Tibial nerve (tissue), 4 donors: ENCODE results near the gene KLC4. TPM values are rescaled to one million over a fixed set of nuclear protein-coding genes. Genes with fewer than 3 reads are reported as not detected.

Experiments used
- DNase-seq, 2 donors: peaks; one replicate each; pipeline ENCODE4 v3.0.0-alpha.2; 2019; ENCODE audit warnings: low spot score in 2 of 2
- H3K27ac ChIP-seq, 4 donors: fragments of 200-600 bp; sonication (generic) in 3 of 4; one replicate each; pipeline ENCODE4 v1.5.1; 2017 to 2019; ENCODE audit warnings: mild to moderate bottlenecking in 1 of 4
- H3K27me3 ChIP-seq, 2 donors: fragments of 200-600 bp; sonication (generic) in 1 of 2; one replicate each; pipeline versions ENCODE4 v1.5.1 to v1.6.0; 2017 to 2019
- H3K36me3 ChIP-seq, 3 donors: fragments of 200-600 bp; sonication (generic); one replicate each; pipeline ENCODE4 v1.5.1; 2018 to 2019
- H3K4me1 ChIP-seq, 4 donors: fragments of 200-600 bp; sonication (generic) in 3 of 4; one replicate each; pipeline ENCODE4 v1.5.1; 2017 to 2019
- H3K4me3 ChIP-seq, 4 donors: fragments of 200-600 bp; sonication (generic) in 3 of 4; one replicate each; pipeline ENCODE4 v1.5.1; 2017 to 2019; ENCODE audit warnings: mild to moderate bottlenecking in 1 of 4, moderate library complexity in 1 of 4
- H3K9me3 ChIP-seq, 4 donors: fragments of 200-600 bp; sonication (generic) in 3 of 4; one replicate each; pipeline ENCODE4 v1.5.1; 2017 to 2019
- EP300 ChIP-seq, 2 donors: sonication (generic); formaldehyde crosslinking; IDR thresholded peaks; one replicate each; pipeline ENCODE4 v1.6.1; 2017; ENCODE audit warnings: antibody characterized with exemption in 2 of 2, mild to moderate bottlenecking in 1 of 2
- POLR2A ChIP-seq, 2 donors: fragments of 450-650 bp; IDR thresholded peaks; one replicate each; pipeline ENCODE4 v1.6.1; 2017; ENCODE audit warnings: antibody characterized with exemption in 2 of 2, mild to moderate bottlenecking in 2 of 2, moderate library complexity in 2 of 2
- WGBS, 2 donors: methylation state at CpG; one replicate each; pipeline ENCODE4 v1.1.5; 2018; 5-methylcytosine and 5-hydroxymethylcytosine counted together
- total RNA-seq, 4 donors: library from RNA; depleted of rRNA; stranded (reverse); fragments of >200 nt; gene quantifications; one replicate each; pipeline ENCODE4 v1.1.0, GENCODE V29; 2016
- TF ChIP-seq, protein P1 (sequence below), 5 experiments: fragments of 200-600 bp in 3 of 5; fragments of 450-650 bp in 2 of 5; sonication (generic) in 3 of 5; IDR thresholded peaks; one replicate each; pipeline ENCODE4 v1.5.1; 2016 to 2019; ENCODE audit warnings: antibody characterized with exemption in 5 of 5, mild to moderate bottlenecking in 3 of 5, moderate library complexity in 2 of 5

KLC4 gene
- total RNA-seq, 4 donors from 2014 or later: 21.6 to 32.9 (median 23.8) TPM

DNA sequence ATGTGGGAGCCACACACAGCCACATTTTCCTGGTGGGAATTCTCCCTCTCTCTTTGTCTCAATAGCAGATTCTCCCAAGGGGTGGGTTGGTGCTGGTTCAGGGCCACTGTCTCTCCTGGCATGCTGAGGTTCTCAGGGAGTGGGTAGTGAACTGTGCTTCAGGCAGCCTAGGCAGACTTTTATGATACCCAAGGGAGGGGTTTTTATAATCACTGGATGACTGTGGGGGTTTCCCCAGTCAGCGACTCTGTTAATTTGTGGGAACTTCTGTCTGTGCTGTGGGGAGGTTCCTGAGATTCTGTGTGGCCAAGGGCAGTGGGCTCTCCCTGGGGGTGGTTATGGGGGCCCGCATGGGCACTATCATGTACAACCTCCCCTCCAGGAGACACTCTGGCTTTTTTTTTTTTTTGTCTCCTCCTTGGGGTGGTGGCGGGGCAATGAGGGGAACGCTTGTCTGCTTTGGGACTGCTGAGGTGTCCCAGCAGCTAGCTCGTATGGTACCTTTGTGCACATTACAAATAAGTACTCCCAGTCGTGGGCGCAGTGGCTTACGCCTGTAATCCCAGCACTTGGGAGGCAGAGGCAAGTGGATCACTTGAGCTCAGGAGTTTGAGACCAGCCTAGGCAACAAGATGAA lies 26.7 kb downstream of the KLC4 start:
- WGBS, 2 donors: 69 to 70% methylated on average over 8 of the region's 8 CpGs
- H3K27ac ChIP-seq: no peak overlapping the region
- no peak for TF ChIP-seq POLR2A (IDR thresholded peaks at IDR 0.05)
- TF ChIP-seq, protein P1, sequence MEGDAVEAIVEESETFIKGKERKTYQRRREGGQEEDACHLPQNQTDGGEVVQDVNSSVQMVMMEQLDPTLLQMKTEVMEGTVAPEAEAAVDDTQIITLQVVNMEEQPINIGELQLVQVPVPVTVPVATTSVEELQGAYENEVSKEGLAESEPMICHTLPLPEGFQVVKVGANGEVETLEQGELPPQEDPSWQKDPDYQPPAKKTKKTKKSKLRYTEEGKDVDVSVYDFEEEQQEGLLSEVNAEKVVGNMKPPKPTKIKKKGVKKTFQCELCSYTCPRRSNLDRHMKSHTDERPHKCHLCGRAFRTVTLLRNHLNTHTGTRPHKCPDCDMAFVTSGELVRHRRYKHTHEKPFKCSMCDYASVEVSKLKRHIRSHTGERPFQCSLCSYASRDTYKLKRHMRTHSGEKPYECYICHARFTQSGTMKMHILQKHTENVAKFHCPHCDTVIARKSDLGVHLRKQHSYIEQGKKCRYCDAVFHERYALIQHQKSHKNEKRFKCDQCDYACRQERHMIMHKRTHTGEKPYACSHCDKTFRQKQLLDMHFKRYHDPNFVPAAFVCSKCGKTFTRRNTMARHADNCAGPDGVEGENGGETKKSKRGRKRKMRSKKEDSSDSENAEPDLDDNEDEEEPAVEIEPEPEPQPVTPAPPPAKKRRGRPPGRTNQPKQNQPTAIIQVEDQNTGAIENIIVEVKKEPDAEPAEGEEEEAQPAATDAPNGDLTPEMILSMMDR (IDR thresholded peaks at IDR 0.05): no peak
- no peak for TF ChIP-seq EP300 (IDR thresholded peaks at IDR 0.05)
- H3K27me3 ChIP-seq: no peaks in the 10 kb centered on the region
- no peak overlapping the region for H3K4me3 ChIP-seq
- no peaks in the 10 kb centered on the region for H3K9me3 ChIP-seq
- no peak for DNase-seq
- no peaks in the 10 kb centered on the region for H3K36me3 ChIP-seq
- no peaks in the 10 kb centered on the region for H3K4me1 ChIP-seq

GRCh38 chr6:43088654-43089056 lies 29.2 kb downstream of the KLC4 start:
- no peak for DNase-seq
- no peak overlapping the region for H3K4me3 ChIP-seq
- H3K4me1 ChIP-seq: no peaks in the 10 kb centered on the region
- TF ChIP-seq POLR2A (IDR thresholded peaks at IDR 0.05): no peak
- no peak for TF ChIP-seq EP300 (IDR thresholded peaks at IDR 0.05)
- TF ChIP-seq, protein P1 (IDR thresholded peaks at IDR 0.05): no peak
- no peaks in the 10 kb centered on the region for H3K9me3 ChIP-seq
- no peak overlapping the region for H3K27ac ChIP-seq
- no peaks in the 10 kb centered on the region for H3K27me3 ChIP-seq
- 93% methylated on average over 4 of the region's 4 CpGs for WGBS, 2 donors
- H3K36me3 ChIP-seq: no peaks in the 10 kb centered on the region

- Histone ChIP-seq H3K4me1 (no peaks in the 10 kb centered on the region), H3K27me3 (no peaks in the 10 kb centered on the region), H3K4me3 (no peak overlapping the region), H3K9me3 (no peaks in the 10 kb centered on the region), H3K36me3 (no peaks in the 10 kb centered on the region), H3K27ac (no peak overlapping the region)
- DNase-seq: no peak
- TF ChIP-seq, protein P1 (IDR thresholded peaks at IDR 0.05): no peak
- TF ChIP-seq POLR2A (IDR thresholded peaks at IDR 0.05) (no peak), EP300 (IDR thresholded peaks at IDR 0.05) (no peak)
- 31 to 50% methylated on average over 4 of the region's 4 CpGs for WGBS, 2 donors
Observed at GRCh38 chr6:43089467-43089866, 30.0 kb downstream of the KLC4 start.

- no peaks in the 10 kb centered on the region for H3K4me1 ChIP-seq
- H3K9me3 ChIP-seq: no peaks in the 10 kb centered on the region
- H3K27me3 ChIP-seq: no peaks in the 10 kb centered on the region
- no peak for DNase-seq
- WGBS, 2 donors: 67 to 80% methylated on average over 8 of the region's 8 CpGs
- H3K27ac ChIP-seq: no peak overlapping the region
- no peak overlapping the region for H3K4me3 ChIP-seq
- TF ChIP-seq EP300 (IDR thresholded peaks at IDR 0.05) (no peak), POLR2A (IDR thresholded peaks at IDR 0.05) (no peak)
- TF ChIP-seq, protein P1 (IDR thresholded peaks at IDR 0.05): no peak
- no peaks in the 10 kb centered on the region for H3K36me3 ChIP-seq
Observed at GRCh38 chr6:43089874-43090558, 30.6 kb downstream of the KLC4 start.

- 64 to 72% methylated on average over 2 of the region's 2 CpGs for WGBS, 2 donors
- no peaks in the 10 kb centered on the region for H3K36me3 ChIP-seq
- H3K9me3 ChIP-seq: no peaks in the 10 kb centered on the region
- H3K27ac ChIP-seq: no peak overlapping the region
- H3K4me1 ChIP-seq: no peaks in the 10 kb centered on the region
- DNase-seq: no peak
- no peak overlapping the region for H3K4me3 ChIP-seq
- no peaks in the 10 kb centered on the region for H3K27me3 ChIP-seq
- TF ChIP-seq, protein P1 (IDR thresholded peaks at IDR 0.05): no peak
- no peak for TF ChIP-seq POLR2A (IDR thresholded peaks at IDR 0.05)
- TF ChIP-seq EP300 (IDR thresholded peaks at IDR 0.05): no peak
Observed at GRCh38 chr6:43090559-43090956, 31.1 kb downstream of the KLC4 start.
